Smooth muscle cell (in vitro differentiated cells): ENCODE data around the gene ALDH5A1. TPM values are rescaled to one million over a fixed set of nuclear protein-coding genes. Genes with fewer than 3 reads are reported as not detected.

Experiments
- DNase-seq: peaks from one replicate; lab custom pipeline; 2025; ENCODE audit not compliant: unreplicated experiment; lab: John Stamatoyannopoulos, UW
- H2AFZ ChIP-seq: fragments of 200-600 bp; sonication (generic); 2 replicates; pipeline ENCODE4 v1.6.0; 2016; ENCODE audit warnings: antibody characterized with exemption, low read depth, mild to moderate bottlenecking
- H3F3A ChIP-seq: fragments of 200-600 bp; sonication (generic); 2 replicates; pipeline ENCODE4 v1.6.0; 2017; ENCODE audit warnings: antibody characterized with exemption, low read depth
- H3K27ac ChIP-seq: fragments of 200-600 bp; sonication (generic); 2 replicates; pipeline ENCODE4 v1.5.1; 2016; ENCODE audit warnings: low read depth, mild to moderate bottlenecking
- H3K27me3 ChIP-seq: fragments of 200-600 bp; sonication (generic); 2 replicates; pipeline ENCODE4 v1.6.1; 2016; ENCODE audit warnings: low read depth, mild to moderate bottlenecking
- H3K36me3 ChIP-seq: fragments of 200-600 bp; sonication (generic); 2 replicates; pipeline ENCODE4 v1.5.1; 2016; ENCODE audit warnings: low read depth
- H3K4me1 ChIP-seq: fragments of 200-600 bp; sonication (generic); 2 replicates; pipeline ENCODE4 v1.5.1; 2016; ENCODE audit warnings: low read depth
- H3K4me2 ChIP-seq: fragments of 200-600 bp; sonication (generic); 2 replicates; pipeline ENCODE4 v1.6.0; 2016; ENCODE audit warnings: mild to moderate bottlenecking
- H3K4me3 ChIP-seq: fragments of 200-600 bp; sonication (generic); 2 replicates; pipeline ENCODE4 v1.5.1; 2016; ENCODE audit warnings: mild to moderate bottlenecking
- H3K79me2 ChIP-seq: fragments of 200-600 bp; sonication (generic); 2 replicates; pipeline ENCODE4 v1.6.0; 2016; ENCODE audit warnings: low read depth, mild to moderate bottlenecking
- H3K9ac ChIP-seq: fragments of 200-600 bp; sonication (generic); 2 replicates; pipeline ENCODE4 v1.6.0; 2016; ENCODE audit warnings: low read depth
- H3K9me3 ChIP-seq: fragments of 200-600 bp; sonication (generic); replicated peaks from 2 replicates; pipeline ENCODE4 v1.5.1; 2016; ENCODE audit warnings: low read depth
- H4K20me1 ChIP-seq: fragments of 200-600 bp; sonication (generic); 2 replicates; pipeline ENCODE4 v1.6.0; 2016; ENCODE audit warnings: low read depth
- WGBS: methylation state at CpG from one replicate; pipeline ENCODE4 v1.1.7; 2016; ENCODE audit warnings: low lambda C conversion rate; 5-methylcytosine and 5-hydroxymethylcytosine counted together
- polyA plus RNA-seq: library from polyadenylated mRNA; unstranded; fragments of >200 nt; fragmentation: Nextera tagmentation; extraction: Ambion mirVana; gene quantifications from 2 replicates; pipeline ENCODE4 v1.2.1, GENCODE V29; 2016
- total RNA-seq: library from RNA; depleted of rRNA; stranded (reverse); fragments of >200 nt; gene quantifications from 2 replicates; pipeline ENCODE4 v1.2.3, GENCODE V29; 2014
- TF ChIP-seq, protein P1 (sequence below): fragments of 200-600 bp; sonication (generic); IDR thresholded peaks from 2 replicates; pipeline ENCODE4 v1.5.1; 2017; ENCODE audit warnings: borderline replicate concordance, mild to moderate bottlenecking, antibody characterized with exemption; ENCODE audit not compliant: insufficient read depth, poor library complexity, severe bottlenecking

ALDH5A1 gene
- total and polyA plus RNA-seq, 2 experiments from 2014 or later: 1.7 to 3.0 TPM

DNA sequence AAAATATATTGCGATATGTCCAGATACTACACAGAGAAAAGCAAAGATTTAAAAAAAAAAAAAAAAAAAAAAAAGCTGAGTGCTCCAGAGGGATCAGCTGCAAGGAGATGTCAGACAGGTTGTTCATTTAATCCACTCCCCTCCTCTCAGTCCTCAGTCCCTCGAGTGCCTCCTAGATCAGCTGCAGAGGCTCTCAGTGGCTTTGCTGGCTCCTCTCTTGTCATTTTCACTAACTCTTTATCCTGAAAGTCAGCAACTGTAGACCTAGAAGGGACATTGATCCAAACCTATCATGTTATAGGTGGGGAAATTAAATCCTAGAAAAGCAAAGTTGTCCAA, 89.6 kb downstream of the ALDH5A1 start:
- H3F3A ChIP-seq: no peaks in the 10 kb centered on the region
- 79% methylated on average over 2 of the region's 2 CpGs for WGBS
- DNase-seq: no peak
- no peak overlapping the region for H3K4me3 ChIP-seq
- peak overlapping the region; percentile 69 for H3K4me2 ChIP-seq
- H2AFZ ChIP-seq: no peak overlapping the region
- H3K9me3 ChIP-seq: no peaks in the 10 kb centered on the region
- peaks cover 5% of the 10 kb centered on the region for H3K4me1 ChIP-seq
- H3K79me2 ChIP-seq: no peaks in the 10 kb centered on the region
- no peak overlapping the region for H3K9ac ChIP-seq
- H4K20me1 ChIP-seq: no peaks in the 10 kb centered on the region
- no peak overlapping the region for H3K27ac ChIP-seq
- TF ChIP-seq, protein P1, sequence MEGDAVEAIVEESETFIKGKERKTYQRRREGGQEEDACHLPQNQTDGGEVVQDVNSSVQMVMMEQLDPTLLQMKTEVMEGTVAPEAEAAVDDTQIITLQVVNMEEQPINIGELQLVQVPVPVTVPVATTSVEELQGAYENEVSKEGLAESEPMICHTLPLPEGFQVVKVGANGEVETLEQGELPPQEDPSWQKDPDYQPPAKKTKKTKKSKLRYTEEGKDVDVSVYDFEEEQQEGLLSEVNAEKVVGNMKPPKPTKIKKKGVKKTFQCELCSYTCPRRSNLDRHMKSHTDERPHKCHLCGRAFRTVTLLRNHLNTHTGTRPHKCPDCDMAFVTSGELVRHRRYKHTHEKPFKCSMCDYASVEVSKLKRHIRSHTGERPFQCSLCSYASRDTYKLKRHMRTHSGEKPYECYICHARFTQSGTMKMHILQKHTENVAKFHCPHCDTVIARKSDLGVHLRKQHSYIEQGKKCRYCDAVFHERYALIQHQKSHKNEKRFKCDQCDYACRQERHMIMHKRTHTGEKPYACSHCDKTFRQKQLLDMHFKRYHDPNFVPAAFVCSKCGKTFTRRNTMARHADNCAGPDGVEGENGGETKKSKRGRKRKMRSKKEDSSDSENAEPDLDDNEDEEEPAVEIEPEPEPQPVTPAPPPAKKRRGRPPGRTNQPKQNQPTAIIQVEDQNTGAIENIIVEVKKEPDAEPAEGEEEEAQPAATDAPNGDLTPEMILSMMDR: no peak
- H3K27me3 ChIP-seq: peaks cover 12% of the 10 kb centered on the region
- H3K36me3 ChIP-seq: no peaks in the 10 kb centered on the region

Other genes with a start within 250 kb of the ALDH5A1 start
- gene DCDC2, start 136.9 kb upstream of the ALDH5A1 start, total RNA-seq: not detected in 2 replicates
- gene DCDC2, start 136.9 kb upstream of the ALDH5A1 start, polyA plus RNA-seq: not detected in 2 replicates
- gene MRS2, start 92.0 kb upstream of the ALDH5A1 start, total RNA-seq: 27.7 and 38.6 TPM in 2 replicates
- gene MRS2, start 92.0 kb upstream of the ALDH5A1 start, polyA plus RNA-seq: 19.7 and 28.2 TPM in 2 replicates
- 0.13 and 0.27 TPM in 2 replicates for gene GPLD1, start 5.4 kb upstream of the ALDH5A1 start, total RNA-seq
- 0.14 and 0.40 TPM in 2 replicates for gene GPLD1, start 5.4 kb upstream of the ALDH5A1 start, polyA plus RNA-seq
- gene KIAA0319, start 151.2 kb downstream of the ALDH5A1 start, total RNA-seq: not detected in 2 replicates
- not detected in 2 replicates for gene KIAA0319, start 151.2 kb downstream of the ALDH5A1 start, polyA plus RNA-seq
- 13.0 and 27.9 TPM in 2 replicates for gene TDP2, start 171.9 kb downstream of the ALDH5A1 start, total RNA-seq
- gene TDP2, start 171.9 kb downstream of the ALDH5A1 start, polyA plus RNA-seq: 15.9 and 16.2 TPM in 2 replicates
- 7.3 and 14.0 TPM in 2 replicates for gene ACOT13, start 172.1 kb downstream of the ALDH5A1 start, total RNA-seq
- 35.2 and 43.7 TPM in 2 replicates for gene ACOT13, start 172.1 kb downstream of the ALDH5A1 start, polyA plus RNA-seq
- gene C6orf62, start 224.2 kb downstream of the ALDH5A1 start, total RNA-seq: 61.4 and 79.1 TPM in 2 replicates
- gene C6orf62, start 224.2 kb downstream of the ALDH5A1 start, polyA plus RNA-seq: 32.4 and 33.1 TPM in 2 replicates